Neural crest cell (in vitro differentiated cells): ENCODE data around the gene MOGAT1. TPM values are rescaled to one million over a fixed set of nuclear protein-coding genes. Genes with fewer than 3 reads are reported as not detected.
"Not testable (repeated sequence)": the region's sequence is repeated elsewhere in the genome, so short reads cannot be mapped to it uniquely, and the experiment has no call there.

ENCODE experiments used
- DNase-seq: peaks from one replicate; pipeline ENCODE4 v3.0.0; 2021; ENCODE audit warnings: low read depth, mixed read lengths, low spot score
- H3K27ac Mint-ChIP-seq: one replicate; pipeline ENCODE4 v1.8.0; 2021; ENCODE audit warnings: mild to moderate bottlenecking, mixed read lengths; ENCODE audit not compliant: unreplicated experiment
- H3K27me3 Mint-ChIP-seq: 2 replicates; pipeline ENCODE4 v1.8.0; 2021; ENCODE audit warnings: low read depth, mild to moderate bottlenecking, mixed read lengths
- H3K36me3 Mint-ChIP-seq: 2 replicates; pipeline ENCODE4 v1.8.0; 2021; ENCODE audit warnings: low read depth, mild to moderate bottlenecking, mixed read lengths
- H3K4me1 Mint-ChIP-seq: 2 replicates; pipeline ENCODE4 v1.8.0; 2021; ENCODE audit warnings: mixed read lengths
- H3K4me3 Mint-ChIP-seq: one replicate; pipeline ENCODE4 v1.8.0; 2021; ENCODE audit warnings: mild to moderate bottlenecking, mixed read lengths
- H3K9me3 Mint-ChIP-seq: 2 replicates; pipeline ENCODE4 v1.8.0; 2021; ENCODE audit warnings: mixed read lengths
- CTCF ChIP-seq: fragments of 200-600 bp; sonication (generic); conservative IDR thresholded peaks from 2 replicates; pipeline ENCODE4 v1.5.0; 2021; ENCODE audit warnings: antibody characterized with exemption, mild to moderate bottlenecking
- total RNA-seq: library from RNA; stranded (reverse); gene quantifications from 2 replicates; pipeline ENCODE4 v1.2.1, GENCODE V29; 2021

The MOGAT1 gene
- total RNA-seq, 1 donor from 2014 or later = not detected

GRCh38 chr2:222752746-222753145 is 81.3 kb downstream of the MOGAT1 start:
- peaks cover 38% of the 10 kb centered on the region for H3K4me1 Mint-ChIP-seq
- H3K27ac Mint-ChIP-seq = no peak overlapping the region
- peaks cover 3% of the 10 kb centered on the region for H3K9me3 Mint-ChIP-seq
- DNase-seq = no peak
- TF ChIP-seq CTCF = no peak
- no peaks in the 10 kb centered on the region for H3K27me3 Mint-ChIP-seq
- no peak overlapping the region for H3K4me3 Mint-ChIP-seq
- H3K36me3 Mint-ChIP-seq = no peaks in the 10 kb centered on the region

GRCh38 chr2:222753251-222753824 is 81.9 kb downstream of the MOGAT1 start:
- peaks cover 3% of the 10 kb centered on the region for H3K9me3 Mint-ChIP-seq
- no peak overlapping the region for H3K4me3 Mint-ChIP-seq
- no peak for TF ChIP-seq CTCF
- no peaks in the 10 kb centered on the region for H3K36me3 Mint-ChIP-seq
- H3K4me1 Mint-ChIP-seq = peaks cover 32% of the 10 kb centered on the region
- no peak for DNase-seq
- H3K27me3 Mint-ChIP-seq = no peaks in the 10 kb centered on the region
- no peak overlapping the region for H3K27ac Mint-ChIP-seq

GRCh38 chr2:222754324-222754930 is 83.0 kb downstream of the MOGAT1 start:
- no peaks in the 10 kb centered on the region for H3K36me3 Mint-ChIP-seq
- no peak for TF ChIP-seq CTCF
- no peaks in the 10 kb centered on the region for H3K27me3 Mint-ChIP-seq
- H3K27ac Mint-ChIP-seq = no peak overlapping the region
- no peak overlapping the region for H3K4me3 Mint-ChIP-seq
- DNase-seq = no peak
- peaks cover 28% of the 10 kb centered on the region for H3K4me1 Mint-ChIP-seq
- H3K9me3 Mint-ChIP-seq = no peaks in the 10 kb centered on the region

- H3K4me1 Mint-ChIP-seq = peaks cover 31% of the 10 kb centered on the region
- not testable (repeated sequence) for H3K27ac Mint-ChIP-seq, H3K9me3 Mint-ChIP-seq, DNase-seq, H3K4me3 Mint-ChIP-seq, H3K27me3 Mint-ChIP-seq, H3K36me3 Mint-ChIP-seq
Measured at GRCh38 chr2:222755593-222755992, 84.1 kb downstream of the MOGAT1 start.

GRCh38 chr2:222756362-222756831 is 84.9 kb downstream of the MOGAT1 start:
- no peaks in the 10 kb centered on the region for H3K36me3 Mint-ChIP-seq
- no peaks in the 10 kb centered on the region for H3K27me3 Mint-ChIP-seq
- TF ChIP-seq CTCF = no peak
- H3K9me3 Mint-ChIP-seq = no peaks in the 10 kb centered on the region
- no peak overlapping the region for H3K4me3 Mint-ChIP-seq
- H3K27ac Mint-ChIP-seq = no peak overlapping the region
- DNase-seq = no peak
- peaks cover 34% of the 10 kb centered on the region for H3K4me1 Mint-ChIP-seq

GRCh38 chr2:222756951-222757650 is 85.6 kb downstream of the MOGAT1 start:
- Mint-ChIP-seq H3K27me3 (no peaks in the 10 kb centered on the region), H3K36me3 (no peaks in the 10 kb centered on the region), H3K9me3 (no peaks in the 10 kb centered on the region), H3K4me3 (no peak overlapping the region), H3K27ac (no peak overlapping the region), H3K4me1 (peaks cover 37% of the 10 kb centered on the region)
- no peak for TF ChIP-seq CTCF
- no peak for DNase-seq
